GM23338 (cell line): Measurements from ENCODE around the gene TNFRSF19.

ENCODE experiments used
- CTCF ChIP-seq, 2 experiments: fragments of 200-600 bp in 1 of 2; sonication (generic) in 1 of 2; conservative IDR thresholded peaks; 2 replicates each; pipeline versions ENCODE4 v1.5.1 to v1.6.1; 2016 to 2017; ENCODE audit warnings: antibody characterized with exemption in 2 of 2, low read depth in 2 of 2, mild to moderate bottlenecking in 2 of 2, moderate library complexity in 1 of 2
- EZH2 ChIP-seq: fragments of 200-600 bp; sonication (generic); IDR thresholded peaks from one replicate; pipeline ENCODE4 v1.8.0; 2017; ENCODE audit warnings: antibody characterized with exemption, mild to moderate bottlenecking, low read depth; ENCODE audit not compliant: unreplicated experiment
- EZH2phosphoT487 ChIP-seq: fragments of 200-600 bp; sonication (generic); IDR thresholded peaks from one replicate; pipeline ENCODE4 v1.8.1; 2018; ENCODE audit warnings: antibody characterized with exemption; ENCODE audit not compliant: unreplicated experiment
- JUNB ChIP-seq: IDR thresholded peaks from one replicate; pipeline ENCODE4 v1.6.1; 2016; ENCODE audit warnings: antibody characterized with exemption; ENCODE audit not compliant: unreplicated experiment
- NANOG ChIP-seq: IDR thresholded peaks from 2 replicates; pipeline ENCODE4 v1.6.1; 2016; ENCODE audit warnings: antibody characterized with exemption, borderline replicate concordance
- POLR2AphosphoS5 ChIP-seq: IDR thresholded peaks from 2 replicates; pipeline ENCODE4 v1.6.1; 2016; ENCODE audit warnings: antibody characterized with exemption, low read depth
- REST ChIP-seq: IDR thresholded peaks from one replicate; pipeline ENCODE4 v1.6.1; 2018; ENCODE audit warnings: antibody characterized with exemption; ENCODE audit not compliant: unreplicated experiment
- TF ChIP-seq, protein P1 (sequence below): fragments of 250-450 bp; sonication (Bioruptor Pico); IDR thresholded peaks from 2 replicates; pipeline ENCODE4 v1.5.0; 2020; ENCODE audit warnings: mild to moderate bottlenecking, moderate library complexity

- TF ChIP-seq POLR2AphosphoS5 (no peak), CTCF (conservative IDR thresholded peaks at IDR 0.05; ENCODE audit: low read depth in 2 of 2) (no peak), NANOG (no peak), JUNB (no peak), EZH2 (no peak), REST (no peak), EZH2phosphoT487 (no peak)
- TF ChIP-seq, protein P1, sequence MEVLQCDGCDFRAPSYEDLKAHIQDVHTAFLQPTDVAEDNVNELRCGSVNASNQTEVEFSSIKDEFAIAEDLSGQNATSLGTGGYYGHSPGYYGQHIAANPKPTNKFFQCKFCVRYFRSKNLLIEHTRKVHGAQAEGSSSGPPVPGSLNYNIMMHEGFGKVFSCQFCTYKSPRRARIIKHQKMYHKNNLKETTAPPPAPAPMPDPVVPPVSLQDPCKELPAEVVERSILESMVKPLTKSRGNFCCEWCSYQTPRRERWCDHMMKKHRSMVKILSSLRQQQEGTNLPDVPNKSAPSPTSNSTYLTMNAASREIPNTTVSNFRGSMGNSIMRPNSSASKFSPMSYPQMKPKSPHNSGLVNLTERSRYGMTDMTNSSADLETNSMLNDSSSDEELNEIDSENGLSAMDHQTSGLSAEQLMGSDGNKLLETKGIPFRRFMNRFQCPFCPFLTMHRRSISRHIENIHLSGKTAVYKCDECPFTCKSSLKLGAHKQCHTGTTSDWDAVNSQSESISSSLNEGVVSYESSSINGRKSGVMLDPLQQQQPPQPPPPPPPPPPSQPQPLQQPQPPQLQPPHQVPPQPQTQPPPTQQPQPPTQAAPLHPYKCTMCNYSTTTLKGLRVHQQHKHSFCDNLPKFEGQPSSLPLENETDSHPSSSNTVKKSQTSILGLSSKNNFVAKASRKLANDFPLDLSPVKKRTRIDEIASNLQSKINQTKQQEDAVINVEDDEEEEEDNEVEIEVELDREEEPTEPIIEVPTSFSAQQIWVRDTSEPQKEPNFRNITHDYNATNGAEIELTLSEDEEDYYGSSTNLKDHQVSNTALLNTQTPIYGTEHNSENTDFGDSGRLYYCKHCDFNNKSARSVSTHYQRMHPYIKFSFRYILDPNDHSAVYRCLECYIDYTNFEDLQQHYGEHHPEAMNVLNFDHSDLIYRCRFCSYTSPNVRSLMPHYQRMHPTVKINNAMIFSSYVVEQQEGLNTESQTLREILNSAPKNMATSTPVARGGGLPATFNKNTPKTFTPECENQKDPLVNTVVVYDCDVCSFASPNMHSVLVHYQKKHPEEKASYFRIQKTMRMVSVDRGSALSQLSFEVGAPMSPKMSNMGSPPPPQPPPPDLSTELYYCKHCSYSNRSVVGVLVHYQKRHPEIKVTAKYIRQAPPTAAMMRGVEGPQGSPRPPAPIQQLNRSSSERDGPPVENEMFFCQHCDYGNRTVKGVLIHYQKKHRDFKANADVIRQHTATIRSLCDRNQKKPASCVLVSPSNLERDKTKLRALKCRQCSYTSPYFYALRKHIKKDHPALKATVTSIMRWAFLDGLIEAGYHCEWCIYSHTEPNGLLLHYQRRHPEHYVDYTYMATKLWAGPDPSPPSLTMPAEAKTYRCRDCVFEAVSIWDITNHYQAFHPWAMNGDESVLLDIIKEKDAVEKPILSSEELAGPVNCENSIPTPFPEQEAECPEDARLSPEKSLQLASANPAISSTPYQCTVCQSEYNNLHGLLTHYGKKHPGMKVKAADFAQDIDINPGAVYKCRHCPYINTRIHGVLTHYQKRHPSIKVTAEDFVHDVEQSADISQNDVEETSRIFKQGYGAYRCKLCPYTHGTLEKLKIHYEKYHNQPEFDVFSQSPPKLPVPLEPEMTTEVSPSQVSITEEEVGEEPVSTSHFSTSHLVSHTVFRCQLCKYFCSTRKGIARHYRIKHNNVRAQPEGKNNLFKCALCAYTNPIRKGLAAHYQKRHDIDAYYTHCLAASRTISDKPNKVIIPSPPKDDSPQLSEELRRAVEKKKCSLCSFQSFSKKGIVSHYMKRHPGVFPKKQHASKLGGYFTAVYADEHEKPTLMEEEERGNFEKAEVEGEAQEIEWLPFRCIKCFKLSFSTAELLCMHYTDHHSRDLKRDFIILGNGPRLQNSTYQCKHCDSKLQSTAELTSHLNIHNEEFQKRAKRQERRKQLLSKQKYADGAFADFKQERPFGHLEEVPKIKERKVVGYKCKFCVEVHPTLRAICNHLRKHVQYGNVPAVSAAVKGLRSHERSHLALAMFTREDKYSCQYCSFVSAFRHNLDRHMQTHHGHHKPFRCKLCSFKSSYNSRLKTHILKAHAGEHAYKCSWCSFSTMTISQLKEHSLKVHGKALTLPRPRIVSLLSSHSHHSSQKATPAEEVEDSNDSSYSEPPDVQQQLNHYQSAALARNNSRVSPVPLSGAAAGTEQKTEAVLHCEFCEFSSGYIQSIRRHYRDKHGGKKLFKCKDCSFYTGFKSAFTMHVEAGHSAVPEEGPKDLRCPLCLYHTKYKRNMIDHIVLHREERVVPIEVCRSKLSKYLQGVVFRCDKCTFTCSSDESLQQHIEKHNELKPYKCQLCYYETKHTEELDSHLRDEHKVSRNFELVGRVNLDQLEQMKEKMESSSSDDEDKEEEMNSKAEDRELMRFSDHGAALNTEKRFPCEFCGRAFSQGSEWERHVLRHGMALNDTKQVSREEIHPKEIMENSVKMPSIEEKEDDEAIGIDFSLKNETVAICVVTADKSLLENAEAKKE, result no peak
Observed at GRCh38 chr13:23644126-23644419, 73.9 kb downstream of the TNFRSF19 start.
